ENCODE data around the gene XPO6.

XPO6 gene

GRCh38 chr16:28185696-28186095 is 26.1 kb downstream of the XPO6 start:
- no peak for DNase-seq (ENCODE audit: low read depth in 2 of 2)

GRCh38 chr16:28184625-28185024 is 27.1 kb downstream of the XPO6 start:
- DNase-seq (ENCODE audit: low read depth in 2 of 2): no peak

- DNase-seq (ENCODE audit: low read depth in 2 of 2): no peak
These were observed 27.8 kb downstream of the XPO6 start for GRCh38 chr16:28183930-28184329.

GRCh38 chr16:28183484-28183883 is 28.3 kb downstream of the XPO6 start:
- DNase-seq (ENCODE audit: low read depth in 2 of 2): no peak

DNA sequence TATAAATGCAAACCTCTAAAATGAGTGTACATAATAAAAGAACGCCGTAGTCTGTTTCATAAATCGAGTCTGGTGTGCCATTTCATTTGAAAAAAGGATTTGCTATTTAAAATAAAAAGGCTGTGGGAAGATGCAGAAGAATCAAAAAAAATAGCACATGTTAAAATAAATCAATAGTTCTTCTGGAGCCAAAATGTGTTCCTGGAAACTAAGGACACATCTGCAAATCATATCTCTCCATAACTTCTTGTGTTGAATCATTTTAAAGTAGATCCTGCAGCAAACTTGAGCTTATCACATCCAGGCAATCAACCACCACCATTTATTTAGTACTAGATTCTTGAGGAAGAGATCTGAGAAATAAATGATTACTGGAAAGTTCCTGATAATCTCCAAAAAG is 29.0 kb downstream of the XPO6 start:
- DNase-seq (ENCODE audit: low read depth in 2 of 2): no peak

- no peak for DNase-seq (ENCODE audit: low read depth in 2 of 2)
These were observed 29.6 kb downstream of the XPO6 start for GRCh38 chr16:28182183-28182582.

- no peak for DNase-seq (ENCODE audit: low read depth in 2 of 2)
These were observed 30.2 kb downstream of the XPO6 start for GRCh38 chr16:28181515-28181914.

- DNase-seq (ENCODE audit: low read depth in 2 of 2): no peak
These were observed 30.9 kb downstream of the XPO6 start for GRCh38 chr16:28180655-28181460.

DNA sequence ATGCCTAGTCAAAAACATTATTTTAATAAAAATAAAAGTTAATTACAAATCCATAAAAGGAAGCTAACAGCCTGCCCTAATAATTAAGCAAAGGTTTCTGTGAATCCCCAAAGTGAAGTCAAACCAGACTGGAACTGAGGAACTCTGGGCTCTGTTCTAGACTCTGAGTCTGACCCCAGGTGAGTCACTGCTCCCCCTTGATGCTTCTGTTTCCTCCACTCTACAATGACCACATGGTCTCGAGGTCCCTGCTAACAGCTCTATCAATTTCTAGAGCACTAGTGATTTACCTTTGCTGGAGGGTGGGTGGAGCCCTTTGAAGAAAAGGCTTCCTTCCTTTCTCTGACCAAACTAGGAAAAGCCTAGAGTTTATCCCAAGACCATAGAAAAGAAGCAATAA is 32.4 kb downstream of the XPO6 start:
- no peak for DNase-seq (ENCODE audit: low read depth in 2 of 2)

GRCh38 chr16:28175715-28176114 is 36.0 kb downstream of the XPO6 start:
- no peak for DNase-seq (ENCODE audit: low read depth in 2 of 2)

- DNase-seq (ENCODE audit: low read depth in 2 of 2): no peak
These were observed 39.4 kb downstream of the XPO6 start for GRCh38 chr16:28172336-28172735.

DNA sequence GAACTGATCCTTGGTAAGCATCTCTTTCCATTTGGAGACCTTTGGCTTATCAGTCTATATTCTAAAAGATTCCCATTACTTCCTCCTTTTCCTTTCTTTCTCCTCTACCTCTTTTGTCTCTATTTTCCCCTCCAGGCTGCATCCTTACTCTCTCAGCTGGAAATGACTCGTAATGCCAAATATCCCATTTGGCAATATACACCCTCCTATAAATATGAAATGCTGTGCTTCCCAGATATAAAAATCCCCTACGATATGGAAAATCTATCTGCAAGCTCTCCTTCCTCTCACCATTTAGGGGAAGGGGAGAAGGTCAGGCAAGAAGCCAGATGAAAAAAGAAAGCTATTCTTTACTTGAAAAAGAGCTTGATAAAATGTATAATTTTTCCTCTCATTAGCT is 39.9 kb downstream of the XPO6 start:
- no peak for DNase-seq (ENCODE audit: low read depth in 2 of 2)

DNA sequence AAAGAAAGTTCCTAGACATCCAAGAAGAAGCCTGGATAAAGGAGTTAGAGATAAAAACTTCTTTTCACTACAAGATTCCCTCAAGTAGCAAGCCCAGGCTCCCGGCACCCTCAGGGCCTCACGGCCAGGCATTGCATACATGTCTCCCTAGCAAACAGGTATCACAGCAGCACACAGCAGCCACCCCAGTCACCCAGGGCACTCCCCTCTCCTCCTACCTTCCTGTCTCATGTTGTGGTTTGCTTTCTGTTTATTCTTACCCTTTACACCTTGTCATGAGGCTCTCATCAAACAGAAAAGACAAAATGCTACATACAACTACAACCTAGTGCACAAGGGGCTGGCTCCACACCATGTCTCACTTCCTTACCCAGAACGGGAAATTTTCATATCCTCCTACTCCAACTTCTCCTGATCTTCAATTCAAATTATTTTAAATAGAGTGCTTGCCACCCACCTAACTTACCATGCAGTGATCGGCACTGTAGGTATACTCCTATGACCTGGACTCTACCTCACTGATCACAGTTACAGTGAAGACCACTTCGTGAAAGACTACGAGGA is 42.7 kb downstream of the XPO6 start:
- no peak for DNase-seq (ENCODE audit: low read depth in 2 of 2)

DNA sequence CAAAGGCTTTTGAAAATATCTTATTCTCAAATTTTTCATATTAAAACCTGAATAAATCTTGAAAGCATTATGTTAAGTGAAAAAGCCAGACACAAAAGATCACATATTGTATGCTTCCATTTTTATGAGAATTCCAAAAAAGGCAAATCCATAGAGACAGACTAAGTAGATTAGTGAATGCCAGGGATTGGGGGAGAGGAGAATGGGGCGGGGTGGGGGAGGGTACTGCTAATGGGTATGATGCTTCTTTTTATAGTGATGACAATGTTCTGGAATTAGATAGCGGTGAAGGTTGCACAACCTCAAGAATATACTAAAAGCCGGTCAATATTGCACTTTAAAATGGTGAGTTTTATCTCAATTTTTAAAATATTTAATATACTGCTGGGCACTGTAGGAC is 44.0 kb downstream of the XPO6 start:
- no peak for DNase-seq (ENCODE audit: low read depth in 2 of 2)

GRCh38 chr16:28167221-28167620 is 44.5 kb downstream of the XPO6 start:
- DNase-seq (ENCODE audit: low read depth in 2 of 2): no peak

GRCh38 chr16:28166394-28167208 is 45.2 kb downstream of the XPO6 start:
- DNase-seq (ENCODE audit: low read depth in 2 of 2): no peak

GRCh38 chr16:28165598-28165997 is 46.2 kb downstream of the XPO6 start:
- no peak for DNase-seq (ENCODE audit: low read depth in 2 of 2)

GRCh38 chr16:28164140-28164539 is 47.6 kb downstream of the XPO6 start:
- no peak for DNase-seq (ENCODE audit: low read depth in 2 of 2)

DNA sequence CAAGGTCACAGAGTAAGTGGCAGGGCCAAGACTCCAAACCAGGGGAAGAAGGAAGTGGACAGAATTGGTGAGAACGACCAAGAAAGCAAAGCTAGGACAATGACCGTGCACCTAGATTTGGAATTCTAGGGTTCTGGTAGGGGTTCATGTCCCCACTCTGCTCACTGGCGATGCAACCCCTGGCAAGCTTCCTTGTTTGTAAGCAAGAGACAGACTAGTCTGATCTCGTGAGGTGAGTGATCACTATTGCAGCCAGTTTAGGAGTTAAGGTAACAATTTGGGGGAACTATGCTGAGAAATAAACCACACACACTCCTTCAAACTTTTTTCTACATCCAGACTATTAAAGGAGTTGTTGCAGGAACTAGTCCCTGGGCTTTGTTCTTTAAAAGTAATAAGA is 48.1 kb downstream of the XPO6 start:
- no peak for DNase-seq (ENCODE audit: low read depth in 2 of 2)

DNA sequence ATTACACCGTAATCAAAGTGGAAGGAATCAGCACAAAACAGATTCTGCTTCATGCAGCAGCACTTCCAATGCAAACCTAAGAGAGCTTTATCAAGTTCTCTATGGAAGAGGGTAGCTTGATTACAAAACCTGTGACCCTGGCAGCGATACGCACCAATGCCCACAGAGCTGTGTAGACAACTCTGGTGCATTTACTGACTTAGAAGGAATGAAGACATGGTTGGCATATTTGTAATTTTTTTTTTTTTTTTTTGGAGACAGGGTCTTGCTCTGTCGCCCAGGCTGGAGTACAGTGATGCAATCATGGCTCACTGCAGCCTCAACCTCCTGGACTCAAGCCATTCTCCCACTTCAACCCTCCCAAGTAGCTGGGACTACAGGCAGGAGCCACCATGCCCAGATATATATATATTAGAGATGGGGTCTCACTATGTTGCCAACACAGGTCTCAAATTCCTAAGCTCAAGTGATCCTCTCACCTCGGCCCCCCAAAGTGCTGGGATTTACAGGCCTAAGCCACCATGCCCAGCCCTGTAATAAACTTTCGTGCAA is 49.4 kb downstream of the XPO6 start:
- no peak for DNase-seq (ENCODE audit: low read depth in 2 of 2)

GRCh38 chr16:28161626-28162025 is 50.1 kb downstream of the XPO6 start:
- no peak for DNase-seq (ENCODE audit: low read depth in 2 of 2)

DNA sequence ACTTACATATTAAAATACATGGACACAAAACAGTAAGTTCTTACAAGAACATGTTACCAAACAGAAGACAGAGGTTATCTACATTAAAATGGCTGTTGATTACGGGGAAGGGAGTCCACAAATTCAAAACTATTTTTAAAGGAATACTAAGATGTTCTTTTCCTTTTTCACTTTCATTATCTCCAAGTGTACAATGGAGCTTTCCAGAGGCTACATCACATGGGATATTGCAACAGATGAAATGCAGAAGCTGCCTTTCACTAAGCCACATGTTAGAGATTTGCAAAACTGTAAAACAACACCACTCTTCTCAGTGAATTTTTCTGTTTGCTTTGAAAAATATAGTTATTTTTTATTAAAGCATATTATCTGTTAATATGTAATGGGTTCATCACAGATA is 53.6 kb downstream of the XPO6 start:
- no peak for DNase-seq (ENCODE audit: low read depth in 2 of 2)
